ENCODE data around the gene PTPN14. TPM values are rescaled to one million over a fixed set of nuclear protein-coding genes. Genes with fewer than 3 reads are reported as not detected.

The PTPN14 gene
- total RNA-seq, 1 experiment from 2014 or later, result 76.4 TPM

GRCh38 chr1:214471458-214471857, 79.9 kb downstream of the PTPN14 start:
- no CpG with 5 or more reads among the region's 2 CpGs for WGBS (ENCODE audit: extremely low coverage, insufficient read length, low lambda C conversion rate)
- Histone ChIP-seq H3K23me2 (ENCODE audit: insufficient read length, low read depth, low read length, poor library complexity, severe bottlenecking) (no peaks in the 10 kb centered on the region), H3K9ac (ENCODE audit: extremely low read depth, insufficient read length, low read length) (no peak overlapping the region), H3T11ph (ENCODE audit: low read length) (no peak overlapping the region), H3K18ac (ENCODE audit: insufficient read length, low read depth, low read length) (no peak overlapping the region), H4K8ac (replicated peaks; ENCODE audit: insufficient read length, low read depth, low read length) (no peak overlapping the region), H3K4me1 (ENCODE audit: insufficient read depth, low read length) (peaks cover 24% of the 10 kb centered on the region), H2BK12ac (ENCODE audit: insufficient read length, low read depth, low read length) (no peak overlapping the region), H2AFZ (ENCODE audit: low read length) (no peak overlapping the region), H3K23ac (ENCODE audit: insufficient read length, low read depth, low read length) (no peak overlapping the region), H2BK15ac (ENCODE audit: low read depth, low read length) (no peak overlapping the region), H2AK5ac (ENCODE audit: insufficient read length, low read length) (no peak overlapping the region), H3K9me3 (ENCODE audit: control insufficient read depth, low read depth, low read length) (no peaks in the 10 kb centered on the region), H4K91ac (ENCODE audit: insufficient read length, low read depth, low read length) (no peak overlapping the region), H4K5ac (ENCODE audit: insufficient read length, low read depth, low read length) (no peak overlapping the region), H2BK5ac (ENCODE audit: insufficient read length, low read length) (no peak overlapping the region), H3K4me2 (ENCODE audit: insufficient read depth, insufficient read length, low read length) (no peak overlapping the region), H2BK120ac (ENCODE audit: low read depth, low read length, poor library complexity, severe bottlenecking) (no peak overlapping the region), H3K56ac (ENCODE audit: insufficient read length, low read depth, low read length) (no peak overlapping the region), H3K79me1 (ENCODE audit: insufficient read depth, low read depth, low read length, poor library complexity, severe bottlenecking) (peaks cover 4% of the 10 kb centered on the region), H3K27ac (ENCODE audit: insufficient read length, low read depth, low read length) (no peak overlapping the region), H2BK20ac (ENCODE audit: low read depth, low read length, poor library complexity, severe bottlenecking) (no peak overlapping the region), H3K27me3 (ENCODE audit: insufficient read depth, low read length) (no peaks in the 10 kb centered on the region), H4K20me1 (ENCODE audit: control insufficient read depth, insufficient read depth, insufficient read length) (no peaks in the 10 kb centered on the region), H3K14ac (ENCODE audit: insufficient read depth, low read length) (no peak overlapping the region), H3K79me2 (ENCODE audit: insufficient read depth, low read length) (peaks cover 21% of the 10 kb centered on the region; the same call in 1 of the 2 replicates), H3K4ac (ENCODE audit: low read depth, low read length) (no peak overlapping the region)
- DNase-seq, result no peak
- Mint-ChIP-seq H3K4me3 (no peak overlapping the region), H3K27ac (peak overlapping the region in 1 of 3 experiments; percentile 11; a peak in 1 of 7 replicates), H3K36me3 (ENCODE audit: insufficient read depth in 1 of 3, low read depth in 3 of 3) (no peaks in the 10 kb centered on the region; a peak in 1 of 7 replicates), H3K4me1 (peaks cover 60 to 67% of the 10 kb centered on the region in 2 experiments), H3K27me3 (ENCODE audit: low read depth) (no peaks in the 10 kb centered on the region), H3K9me3 (no peaks in the 10 kb centered on the region)
- TF ChIP-seq, protein P1, sequence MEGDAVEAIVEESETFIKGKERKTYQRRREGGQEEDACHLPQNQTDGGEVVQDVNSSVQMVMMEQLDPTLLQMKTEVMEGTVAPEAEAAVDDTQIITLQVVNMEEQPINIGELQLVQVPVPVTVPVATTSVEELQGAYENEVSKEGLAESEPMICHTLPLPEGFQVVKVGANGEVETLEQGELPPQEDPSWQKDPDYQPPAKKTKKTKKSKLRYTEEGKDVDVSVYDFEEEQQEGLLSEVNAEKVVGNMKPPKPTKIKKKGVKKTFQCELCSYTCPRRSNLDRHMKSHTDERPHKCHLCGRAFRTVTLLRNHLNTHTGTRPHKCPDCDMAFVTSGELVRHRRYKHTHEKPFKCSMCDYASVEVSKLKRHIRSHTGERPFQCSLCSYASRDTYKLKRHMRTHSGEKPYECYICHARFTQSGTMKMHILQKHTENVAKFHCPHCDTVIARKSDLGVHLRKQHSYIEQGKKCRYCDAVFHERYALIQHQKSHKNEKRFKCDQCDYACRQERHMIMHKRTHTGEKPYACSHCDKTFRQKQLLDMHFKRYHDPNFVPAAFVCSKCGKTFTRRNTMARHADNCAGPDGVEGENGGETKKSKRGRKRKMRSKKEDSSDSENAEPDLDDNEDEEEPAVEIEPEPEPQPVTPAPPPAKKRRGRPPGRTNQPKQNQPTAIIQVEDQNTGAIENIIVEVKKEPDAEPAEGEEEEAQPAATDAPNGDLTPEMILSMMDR (conservative IDR thresholded peaks at IDR 0.05), result no peak
